GM19452 (cell line): ENCODE results near the gene UGT1A10.
"Not testable (repeated sequence)": the region's sequence is repeated elsewhere in the genome, so short reads cannot be mapped to it uniquely, and the experiment has no call there.

ENCODE experiments used
- ATAC-seq: cut with Tn5 transposase; IDR thresholded peaks from one replicate; pipeline ENCODE4 v1.9.1; 2021; ENCODE audit not compliant: unreplicated experiment

The UGT1A10 gene

DNA sequence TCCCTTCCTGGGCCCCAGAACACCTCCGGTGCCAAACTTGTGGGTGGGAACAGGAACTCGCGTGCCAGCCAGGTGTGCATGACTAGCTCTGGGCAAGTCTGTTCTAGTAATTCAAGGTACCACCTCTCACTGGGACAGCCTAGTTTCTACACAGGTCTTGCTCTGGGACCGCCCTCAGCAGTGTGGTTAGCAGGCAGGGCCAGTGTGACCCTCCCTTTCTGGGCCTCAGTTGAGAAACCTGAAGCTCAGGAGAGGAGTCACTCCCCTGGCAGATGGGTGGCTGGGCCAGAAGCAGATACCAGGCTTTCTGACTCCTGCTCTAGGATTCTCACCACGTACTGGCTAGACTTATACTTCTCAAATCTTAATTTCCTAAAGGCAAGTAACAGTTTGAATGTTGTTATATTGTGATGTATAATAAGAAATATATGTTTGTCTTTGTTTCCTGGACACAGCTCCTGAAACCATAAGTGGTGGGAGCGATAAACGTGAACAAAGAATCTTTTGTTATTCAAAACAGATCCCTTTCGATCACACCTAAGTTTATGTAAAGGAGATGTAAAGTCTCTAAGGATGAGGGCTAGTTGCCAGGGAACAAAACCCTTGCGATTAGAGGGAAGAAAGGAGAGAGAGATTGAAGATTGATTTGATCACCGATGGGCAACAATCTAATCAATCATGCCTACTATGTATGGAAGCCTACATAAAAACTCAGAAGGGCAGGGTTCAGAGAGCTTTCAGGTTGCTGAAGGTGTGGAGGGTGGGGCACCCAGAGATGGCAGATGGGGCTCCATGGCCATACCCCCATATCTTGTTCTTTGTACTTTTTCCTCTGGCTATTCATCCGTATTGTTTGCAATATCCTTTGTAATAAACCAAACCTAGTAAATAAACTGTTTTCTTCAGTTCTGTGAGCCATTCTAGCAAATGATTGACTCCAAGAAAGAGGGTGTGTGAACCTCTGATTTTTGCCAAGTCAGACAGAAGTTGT is 55.5 kb downstream of the UGT1A10 start:
- no peak for ATAC-seq

DNA sequence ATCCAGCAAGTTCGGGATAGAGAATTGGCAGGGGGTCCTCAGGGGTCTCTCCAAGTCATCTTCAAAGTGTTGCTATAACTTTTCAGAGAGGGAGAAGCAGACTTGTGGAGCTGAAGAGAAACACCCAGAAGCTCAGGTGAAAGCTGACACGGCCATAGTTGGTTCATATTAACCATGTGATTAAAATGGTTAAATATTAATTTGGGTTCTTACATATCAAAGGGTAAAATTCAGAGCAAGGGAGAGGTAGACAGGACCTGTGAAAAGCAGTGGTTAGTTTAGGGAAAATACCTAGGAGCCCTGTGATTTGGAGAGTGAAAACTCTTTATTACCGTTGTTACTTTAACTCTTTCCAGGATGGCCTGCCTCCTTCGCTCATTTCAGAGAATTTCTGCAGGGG is 56.4 kb downstream of the UGT1A10 start, which contains the start of gene UGT1A6:
UGT1A6 (plus strand) TSS at position 243 of the 400 bp plus-strand sequence; CDS start at position 358, 115 bp downstream.
- no peak for ATAC-seq

DNA sequence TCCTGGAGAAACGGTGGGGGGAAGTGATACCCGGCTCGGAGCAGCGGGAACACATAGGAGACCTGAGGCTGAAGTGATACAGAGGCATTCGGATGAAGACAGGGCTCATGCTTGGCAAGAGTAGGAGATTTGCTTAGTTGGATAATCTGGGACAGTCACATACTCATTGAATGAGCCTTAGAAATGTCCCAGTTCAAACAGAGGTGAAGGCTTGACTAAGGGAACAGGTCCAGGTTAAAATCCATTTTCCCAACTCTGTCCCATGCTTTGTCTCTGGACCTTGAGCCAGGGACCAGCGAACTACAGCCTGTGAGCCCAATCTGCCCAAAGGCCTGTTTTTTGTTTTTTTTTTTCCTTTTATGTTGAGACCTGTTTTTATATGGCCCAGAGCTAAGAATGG is 57.7 kb downstream of the UGT1A10 start:
- no peak for ATAC-seq

DNA sequence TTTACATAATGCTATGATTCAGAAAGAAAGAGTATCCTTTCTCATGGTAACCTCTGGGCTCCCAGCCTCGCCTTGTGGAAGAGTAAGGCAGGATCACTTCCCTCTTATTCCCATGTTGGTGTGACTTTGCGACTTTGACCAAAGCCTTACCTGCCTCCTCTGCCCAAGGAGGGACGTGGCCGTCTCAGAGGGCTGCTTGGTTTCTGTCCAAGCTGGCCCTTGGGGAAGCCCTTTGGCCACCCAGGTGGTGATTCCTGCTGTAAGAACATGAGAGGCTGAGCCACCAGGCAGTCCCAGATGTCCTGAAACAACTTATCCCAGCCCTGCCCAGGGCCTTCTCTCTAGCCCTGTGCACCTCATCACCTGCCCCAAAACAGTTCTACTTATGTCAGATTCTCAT is 62.5 kb downstream of the UGT1A10 start:
- no peak for ATAC-seq

DNA sequence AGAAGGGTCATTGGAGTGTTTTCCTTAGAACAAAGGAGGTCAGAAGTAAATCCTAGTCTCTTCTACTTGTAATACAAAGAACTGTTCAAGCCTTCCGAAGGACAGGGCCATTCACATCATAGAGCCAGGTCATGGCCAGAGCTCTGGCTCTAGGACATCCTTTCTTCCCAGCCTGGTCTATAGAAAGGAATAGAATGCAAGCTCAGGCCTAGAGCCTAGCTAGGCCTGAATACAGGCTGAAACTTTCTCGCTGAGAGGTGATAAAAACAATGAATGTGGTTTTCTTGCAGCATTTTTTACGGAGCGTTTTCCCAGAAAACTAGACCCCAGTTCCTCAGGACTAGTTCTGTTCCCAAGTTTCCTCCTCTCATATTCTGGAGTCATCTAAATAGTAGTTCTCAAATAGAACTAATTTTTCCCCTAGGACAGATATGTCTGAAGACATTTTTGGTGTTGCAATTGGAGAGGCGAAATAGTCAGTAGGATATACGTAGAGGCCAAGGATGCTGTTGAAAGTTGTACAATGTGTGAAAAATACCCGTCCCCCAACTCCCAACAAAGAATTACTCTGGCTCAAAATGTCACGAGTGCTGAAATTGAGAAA is 63.3 kb downstream of the UGT1A10 start:
- no peak for ATAC-seq

DNA sequence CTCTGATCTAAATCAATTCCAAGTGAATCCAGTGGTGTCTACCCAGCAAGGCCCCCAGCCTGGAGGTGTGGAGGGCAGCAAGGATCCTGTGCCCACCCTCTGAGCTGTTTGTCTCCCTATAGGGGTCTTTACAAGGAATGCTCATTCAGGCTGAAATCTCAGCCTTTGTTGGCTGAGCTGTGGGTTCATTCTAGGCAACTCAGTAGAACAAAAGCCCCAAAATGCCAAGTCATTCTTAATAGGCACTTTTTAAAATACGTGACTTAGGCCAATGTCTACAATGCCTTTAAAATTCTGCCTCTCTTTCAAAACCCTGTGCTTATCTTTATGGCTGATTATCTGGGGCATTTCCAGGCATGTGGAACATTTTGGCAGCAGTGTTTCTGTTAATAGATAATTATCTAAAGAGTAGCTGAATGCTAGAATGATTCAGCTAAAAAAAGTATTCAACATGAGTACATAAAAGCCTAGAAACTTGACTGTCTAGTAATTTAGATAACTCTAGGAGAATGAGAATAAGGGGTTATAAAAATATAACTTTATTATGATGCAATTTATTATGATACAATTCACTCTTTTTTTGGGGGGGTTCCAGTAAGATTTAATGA is 63.9 kb downstream of the UGT1A10 start:
- no peak for ATAC-seq

DNA sequence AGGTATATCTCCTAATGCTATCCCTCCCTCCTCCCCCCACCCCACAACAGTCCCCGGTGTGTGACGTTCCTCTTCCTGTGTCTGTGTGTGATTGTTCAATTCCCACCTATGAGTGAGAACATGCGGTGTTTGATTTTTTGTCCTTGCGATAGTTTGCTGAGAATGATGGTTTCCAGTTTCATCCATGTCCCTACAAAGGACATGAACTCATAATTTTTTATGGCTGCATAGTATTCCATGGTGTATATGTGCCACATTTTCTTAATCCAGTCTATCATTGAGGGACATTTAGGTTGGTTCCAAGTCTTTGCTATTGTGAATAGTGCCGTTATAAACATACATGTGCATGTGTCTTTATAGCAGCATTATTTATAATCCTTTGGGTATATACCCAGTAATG is 64.6 kb downstream of the UGT1A10 start:
- not testable (repeated sequence) for ATAC-seq

DNA sequence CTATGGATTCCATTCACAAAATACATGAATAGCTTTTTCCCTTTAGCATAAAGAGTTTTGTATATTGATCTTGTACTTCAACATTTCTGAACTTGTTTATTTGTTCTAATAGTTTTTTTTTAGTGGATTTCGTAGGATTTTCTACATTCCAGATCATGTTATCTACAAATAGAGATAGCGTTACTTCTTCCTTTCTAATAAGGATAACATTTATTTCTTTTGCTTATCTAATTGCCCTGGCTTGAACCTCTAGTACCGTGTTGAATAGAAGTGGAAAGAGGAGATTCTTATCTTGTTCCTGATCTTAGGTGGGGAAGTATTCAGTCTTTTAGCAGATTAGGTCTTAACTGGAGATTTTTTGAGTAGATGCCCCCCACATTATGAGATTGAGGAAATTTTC is 66.0 kb downstream of the UGT1A10 start:
- ATAC-seq: no peak

DNA sequence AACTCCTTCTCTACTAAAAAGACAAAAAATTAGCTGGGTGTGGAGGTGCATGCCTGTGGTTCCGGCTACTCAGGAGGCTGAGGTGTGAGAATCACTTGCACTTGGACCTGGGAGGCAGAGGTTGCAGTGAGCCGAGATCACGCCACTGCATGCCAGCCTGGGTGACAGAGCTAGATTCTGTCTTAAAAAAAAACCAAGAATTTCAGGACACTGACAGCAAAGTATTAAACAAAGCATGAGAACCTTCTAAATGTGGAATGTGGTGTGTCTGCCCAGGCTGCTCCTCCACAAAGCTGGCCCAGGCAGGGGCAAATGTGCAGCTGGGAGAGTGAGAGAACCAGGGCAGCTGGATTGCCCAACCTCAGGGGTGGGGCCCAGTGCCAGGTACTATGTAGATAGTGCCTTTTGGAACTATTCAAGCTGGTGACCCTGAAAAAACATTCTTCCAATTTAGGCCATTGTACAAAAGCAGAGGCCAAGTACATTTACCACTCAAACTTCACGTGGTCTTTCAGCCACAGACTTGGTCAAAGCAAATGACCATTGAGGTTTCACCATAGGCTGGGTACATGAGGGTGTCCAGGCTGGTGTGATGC is 69.8 kb downstream of the UGT1A10 start:
- no peak for ATAC-seq

DNA sequence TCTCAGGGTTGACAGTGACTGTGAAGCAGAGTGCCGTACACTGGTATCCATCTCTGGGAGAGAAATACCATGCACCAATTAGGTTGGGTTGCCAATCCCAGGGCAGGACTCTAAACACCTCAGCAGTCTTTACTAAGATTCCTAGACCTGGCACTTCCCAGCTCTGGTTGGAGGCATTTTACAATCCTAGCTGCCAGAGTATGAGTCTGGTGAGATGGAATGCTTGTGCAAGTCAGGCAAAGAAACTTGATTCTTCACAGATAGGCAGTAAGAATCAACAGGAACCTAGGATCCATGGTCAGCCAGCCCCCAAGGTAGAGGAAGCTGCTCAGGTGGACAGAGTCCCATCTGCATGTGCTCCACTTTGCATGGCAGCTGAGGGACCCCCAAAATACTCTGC is 70.5 kb downstream of the UGT1A10 start:
- no peak for ATAC-seq

DNA sequence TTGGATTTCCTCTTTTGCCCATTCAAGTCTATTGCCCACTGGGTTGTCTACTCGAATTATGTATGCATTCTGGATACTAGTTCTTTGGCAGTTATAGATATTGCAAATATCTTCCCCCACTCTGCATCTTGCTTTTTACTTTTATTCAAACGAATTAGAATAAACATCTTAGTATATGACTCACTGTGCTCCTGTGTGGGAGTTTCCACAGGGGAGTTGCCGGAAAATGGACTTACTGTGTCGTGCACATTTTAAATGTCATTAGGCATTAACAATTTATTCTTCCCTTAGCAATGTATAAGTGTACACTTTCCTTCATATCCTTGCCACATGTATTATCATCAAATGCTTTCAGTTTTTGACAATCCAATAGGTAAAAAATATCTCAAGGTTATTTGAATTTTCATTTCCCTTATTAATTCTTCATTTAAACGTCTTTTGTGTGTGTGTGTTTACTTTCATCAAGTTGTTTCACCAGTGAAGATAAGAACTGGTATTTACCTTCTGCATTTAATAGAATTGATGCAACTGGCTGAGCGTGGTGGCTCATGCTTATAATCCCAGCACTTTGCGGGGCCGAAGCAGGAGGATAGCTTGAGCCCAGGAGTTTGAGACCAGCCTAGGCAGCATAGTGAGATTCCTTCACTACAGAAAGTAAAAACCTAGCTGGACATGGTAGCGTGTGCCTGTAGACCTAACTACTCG is 71.8 kb downstream of the UGT1A10 start:
- no peak for ATAC-seq

DNA sequence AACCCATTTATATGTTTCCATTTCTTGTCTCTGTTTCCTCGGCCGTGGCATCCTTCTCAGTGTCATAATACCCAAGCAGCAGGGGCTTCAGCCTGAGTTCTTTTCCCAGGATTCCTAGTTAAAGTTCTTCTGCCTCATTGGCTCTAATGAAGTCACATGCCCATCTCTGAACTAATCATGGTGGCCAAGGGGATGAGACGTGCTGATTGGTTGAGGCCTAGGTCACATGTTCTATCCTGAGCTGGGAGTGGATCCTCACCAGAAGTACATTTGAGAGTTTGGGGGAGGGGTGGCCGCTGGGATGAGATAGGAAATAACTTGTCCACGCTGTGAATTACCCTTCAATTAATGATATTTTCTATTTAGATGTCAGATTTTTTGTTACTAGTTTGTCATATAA is 72.7 kb downstream of the UGT1A10 start:
- no peak for ATAC-seq

DNA sequence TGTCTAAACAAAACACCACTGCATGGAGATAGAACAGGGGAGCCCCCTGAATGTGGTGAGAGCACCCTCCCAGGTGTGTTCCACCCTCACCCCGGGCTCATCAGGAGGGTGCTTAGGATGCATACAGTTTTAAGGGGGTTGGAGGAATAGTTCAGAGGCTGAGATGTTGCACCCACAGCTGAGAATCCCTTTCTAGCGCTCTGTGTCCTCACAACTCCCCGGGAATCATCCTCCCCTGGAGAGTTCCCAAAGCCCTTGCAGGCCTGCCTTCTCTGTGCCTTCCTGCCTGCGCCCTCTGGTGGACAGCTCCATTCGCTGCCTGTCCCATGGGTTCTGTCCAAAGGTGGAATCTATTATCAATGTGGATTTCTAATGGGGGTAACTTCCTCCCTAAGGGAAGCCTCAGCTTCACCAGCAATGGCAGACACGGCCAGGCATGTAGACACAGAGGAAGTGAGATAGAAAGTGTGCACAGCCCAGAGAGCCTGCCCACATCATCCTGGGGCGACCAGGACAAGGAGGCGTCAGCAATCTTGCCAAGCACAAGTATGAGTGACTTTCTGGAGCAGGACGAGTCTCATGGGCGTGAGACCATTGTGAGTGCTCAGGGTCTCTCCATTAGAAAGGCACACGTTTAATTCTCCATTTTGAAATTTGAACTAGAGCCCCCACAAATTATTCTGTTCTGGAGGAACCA is 75.2 kb downstream of the UGT1A10 start:
- no peak for ATAC-seq

DNA sequence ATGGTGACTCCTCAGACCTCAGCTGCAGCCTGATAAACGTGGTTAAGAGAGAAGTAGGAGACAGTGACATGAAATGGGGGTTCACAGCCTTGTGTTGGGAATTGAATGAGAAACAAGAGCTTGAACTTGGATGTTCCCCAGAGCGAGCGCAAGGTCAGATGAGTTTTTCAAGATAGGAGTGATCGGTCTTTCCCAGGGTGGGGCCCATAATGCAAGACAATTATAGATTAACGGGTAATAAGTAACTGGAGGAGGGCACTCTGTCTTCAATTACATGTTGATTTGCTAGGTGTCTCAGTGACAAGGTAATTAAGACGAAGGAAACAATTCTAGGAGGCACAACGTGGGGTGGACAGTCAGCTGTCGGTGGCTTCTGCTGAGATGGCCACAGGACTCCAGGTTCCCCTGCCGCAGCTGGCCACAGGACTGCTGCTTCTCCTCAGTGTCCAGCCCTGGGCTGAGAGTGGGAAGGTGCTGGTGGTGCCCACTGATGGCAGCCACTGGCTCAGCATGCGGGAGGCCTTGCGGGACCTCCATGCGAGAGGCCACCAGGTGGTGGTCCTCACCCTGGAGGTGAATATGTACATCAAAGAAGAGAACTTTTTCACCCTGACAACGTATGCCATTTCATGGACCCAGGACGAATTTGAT is 76.5 kb downstream of the UGT1A10 start, which contains the start of gene UGT1A5:
UGT1A5 (plus strand) TSS at position 297 of the 651 bp plus-strand sequence; CDS start at position 382, 85 bp downstream.
- no peak for ATAC-seq

DNA sequence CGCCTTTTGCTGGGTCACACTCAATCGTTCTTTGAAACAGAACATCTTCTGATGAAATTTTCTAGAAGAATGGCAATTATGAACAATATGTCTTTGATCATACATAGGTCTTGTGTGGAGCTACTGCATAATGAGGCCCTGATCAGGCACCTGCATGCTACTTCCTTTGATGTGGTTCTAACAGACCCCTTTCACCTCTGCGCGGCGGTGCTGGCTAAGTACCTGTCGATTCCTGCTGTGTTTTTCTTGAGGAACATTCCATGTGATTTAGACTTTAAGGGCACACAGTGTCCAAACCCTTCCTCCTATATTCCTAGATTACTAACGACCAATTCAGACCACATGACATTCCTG is 77.0 kb downstream of the UGT1A10 start:
- ATAC-seq: no peak

DNA sequence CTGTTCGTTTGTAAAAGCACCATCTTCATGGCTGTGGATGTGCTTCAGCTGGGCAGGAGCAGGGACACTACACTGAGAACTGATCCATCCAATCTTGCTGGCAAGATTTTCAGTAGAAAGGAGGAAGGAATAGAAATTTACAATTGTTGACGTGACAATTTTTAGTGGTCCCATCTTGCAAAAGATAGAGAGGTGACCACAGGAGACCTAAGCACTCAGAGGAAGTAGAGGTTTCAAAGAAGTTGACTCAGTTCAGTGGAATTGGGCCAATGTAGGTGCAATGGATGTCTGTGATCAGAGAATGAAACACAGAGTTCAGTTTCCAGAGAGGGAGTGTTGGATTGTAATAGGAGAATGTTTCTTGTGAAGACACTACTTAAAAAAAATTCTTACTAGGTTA is 77.9 kb downstream of the UGT1A10 start:
- no peak for ATAC-seq

DNA sequence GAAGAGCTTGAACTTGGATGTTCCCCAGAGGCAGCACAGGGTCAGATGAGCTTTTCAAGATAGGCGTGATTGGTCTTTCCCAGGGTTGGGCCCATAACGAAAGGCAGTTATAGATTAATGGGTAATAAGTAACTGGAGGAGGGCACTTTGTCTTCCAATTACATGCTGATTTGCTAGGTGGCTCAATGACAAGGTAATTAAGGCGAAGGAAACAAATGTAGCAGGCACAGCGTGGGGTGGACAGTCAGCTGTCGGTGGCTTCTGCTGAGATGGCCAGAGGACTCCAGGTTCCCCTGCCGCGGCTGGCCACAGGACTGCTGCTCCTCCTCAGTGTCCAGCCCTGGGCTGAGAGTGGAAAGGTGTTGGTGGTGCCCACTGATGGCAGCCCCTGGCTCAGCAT is 82.3 kb downstream of the UGT1A10 start, which contains the start of gene UGT1A4:
UGT1A4 (plus strand) TSS at position 185 of the 400 bp plus-strand sequence; CDS start at position 270, 85 bp downstream.
- ATAC-seq: no peak

DNA sequence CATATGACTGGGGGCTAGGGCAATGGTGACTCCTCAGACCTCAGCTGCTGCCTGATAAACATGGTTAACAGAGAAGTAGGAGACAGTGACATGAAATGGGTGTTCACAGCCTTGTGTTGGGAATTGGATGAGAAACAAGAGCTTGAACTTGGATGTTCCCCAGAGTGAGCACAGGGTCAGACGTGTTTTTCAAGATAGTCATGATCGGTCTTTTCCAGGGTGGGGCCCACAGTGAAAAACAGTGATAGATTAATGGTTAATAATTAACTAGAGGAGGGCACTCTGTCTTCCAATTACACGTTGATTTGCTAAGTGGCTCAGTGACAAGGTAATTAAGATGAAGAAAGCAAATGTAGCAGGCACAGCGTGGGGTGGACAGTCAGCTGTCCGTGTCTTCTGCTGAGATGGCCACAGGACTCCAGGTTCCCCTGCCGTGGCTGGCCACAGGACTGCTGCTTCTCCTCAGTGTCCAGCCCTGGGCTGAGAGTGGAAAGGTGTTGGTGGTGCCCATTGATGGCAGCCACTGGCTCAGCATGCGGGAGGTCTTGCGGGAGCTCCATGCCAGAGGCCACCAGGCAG is 92.6 kb downstream of the UGT1A10 start, which contains the start of gene UGT1A3:
UGT1A3 (plus strand) TSS at position 320 of the 579 bp plus-strand sequence; CDS start at position 405, 85 bp downstream.
- no peak for ATAC-seq
